A549 (cell line): ENCODE results near the gene GADD45B. TPM values are rescaled to one million over a fixed set of nuclear protein-coding genes. Genes with fewer than 3 reads are reported as not detected.
A peak's percentile ranks its signal among the peaks of the same experiment; 100 is the strongest.
"Not testable (repeated sequence)": the region's sequence is repeated elsewhere in the genome, so short reads cannot be mapped to it uniquely, and the experiment has no call there.

Source experiments
- ATAC-seq, 2 experiments: fragments of 200-7000 bp in 1 of 2; fragments of >200 bp in 1 of 2; cut with Nextera tagmentation in 1 of 2; cut with Tn5 transposase in 1 of 2; 3 replicates each; pipeline versions ENCODE4 v1.8.0 to v1.9.1; 2018 to 2020; ENCODE audit warnings: mild to moderate bottlenecking in 1 of 2, moderate library complexity in 1 of 2
- CTCF ChIA-PET: fragments of 300-600 bp; sonication (Branson Sonifier 250); formaldehyde crosslinking; extraction: SDS; loops from one replicate; lab custom pipeline; 2021; ENCODE audit warnings: antibody characterized with exemption, inconsistent platforms; lab: Yijun Ruan, JAX
- POLR2A ChIA-PET: fragments of 350-600 bp; formaldehyde crosslinking; extraction: SDS; loops from one replicate; lab custom pipeline; 2021; ENCODE audit warnings: antibody characterized with exemption, inconsistent platforms; lab: Yijun Ruan, JAX
- DNase-seq, 2 experiments: peaks; one replicate each; pipeline versions ENCODE4 v3.0.0 to v3.0.0-alpha.2; 2011 to 2016; ENCODE audit warnings: low read depth in 1 of 2, low spot score in 1 of 2
- FAIRE-seq: peaks from 2 replicates; lab custom pipeline; 2011; peaks lifted over from hg19 to GRCh38; lab: Jason Lieb, UNC
- H3K27ac ChIP-seq, 2 experiments: fragments of >200 bp; sonication (Bioruptor Twin); formaldehyde crosslinking; 3 replicates each; pipeline ENCODE4 v1.5.1; 2016 to 2017
- H3K4me1 ChIP-seq: fragments of >200 bp; sonication (Bioruptor Twin); formaldehyde crosslinking; 3 replicates; pipeline ENCODE4 v1.6.1; 2016
- H3K4me2 ChIP-seq: fragments of >200 bp; sonication (Bioruptor Twin); formaldehyde crosslinking; 3 replicates; pipeline ENCODE4 v1.6.1; 2016
- H3K4me3 ChIP-seq: fragments of >200 bp; sonication (Bioruptor Twin); formaldehyde crosslinking; 3 replicates; pipeline ENCODE4 v1.5.1; 2016
- H3K9me3 ChIP-seq: fragments of >200 bp; sonication (Bioruptor Twin); formaldehyde crosslinking; 3 replicates; pipeline ENCODE4 v1.6.1; 2016
- BHLHE40 ChIP-seq: IDR thresholded peaks from 2 replicates; pipeline ENCODE4 v1.6.1; 2012; ENCODE audit warnings: low read depth, low read length, inconsistent platforms
- CBX2 ChIP-seq: fragments of 200-600 bp; sonication (generic); IDR thresholded peaks from 2 replicates; pipeline ENCODE4 v1.6.1; 2016; ENCODE audit warnings: low read depth, mild to moderate bottlenecking, borderline replicate concordance
- CBX8 ChIP-seq: fragments of 200-600 bp; sonication (generic); IDR thresholded peaks from 2 replicates; pipeline ENCODE4 v1.6.1; 2016
- CEBPB ChIP-seq, 2 experiments: fragments of >200 bp in 1 of 2; sonication (Bioruptor Twin) in 1 of 2; formaldehyde crosslinking in 1 of 2; IDR thresholded peaks; 2 replicates each; pipeline ENCODE4 v1.6.1; 2012 to 2016
- EHF ChIP-seq: fragments of 250-450 bp; sonication (Bioruptor Pico); IDR thresholded peaks from 2 replicates; pipeline ENCODE4 v1.5.0; 2020; ENCODE audit warnings: mild to moderate bottlenecking
- EP300 ChIP-seq, 2 experiments: fragments of >200 bp; sonication (Bioruptor Twin); formaldehyde crosslinking; IDR thresholded peaks; 2 replicates in 1 of 2; 3 replicates in 1 of 2; pipeline ENCODE4 v1.6.1; 2016 to 2017
- ESRRA ChIP-seq: fragments of 150-350 bp; IDR thresholded peaks from 2 replicates; pipeline ENCODE4 v1.6.1; 2014; ENCODE audit warnings: mild to moderate bottlenecking, low read length, borderline replicate concordance
- FOSB ChIP-seq: fragments of 250-450 bp; sonication (Bioruptor Pico); IDR thresholded peaks from 2 replicates; pipeline ENCODE4 v1.5.0; 2020; ENCODE audit warnings: mild to moderate bottlenecking, moderate library complexity
- FOSL2 ChIP-seq, 2 experiments: fragments of 450-650 bp in 1 of 2; fragments of >200 bp in 1 of 2; sonication (Bioruptor Twin) in 1 of 2; formaldehyde crosslinking; IDR thresholded peaks; 2 replicates each; pipeline versions ENCODE4 v1.5.0 to v1.6.1; 2016 to 2020; ENCODE audit warnings: mild to moderate bottlenecking in 1 of 2, moderate library complexity in 1 of 2
- HDAC2 ChIP-seq: fragments of 200-600 bp; sonication (generic); IDR thresholded peaks from 2 replicates; pipeline ENCODE4 v1.6.1; 2016
- KDM5A ChIP-seq: fragments of 200-600 bp; sonication (generic); IDR thresholded peaks from 2 replicates; pipeline ENCODE4 v1.6.1; 2016; ENCODE audit warnings: antibody characterized with exemption, mild to moderate bottlenecking
- PHF8 ChIP-seq: fragments of 200-600 bp; sonication (generic); IDR thresholded peaks from 2 replicates; pipeline ENCODE4 v1.6.1; 2016; ENCODE audit warnings: low read depth, mild to moderate bottlenecking, antibody characterized with exemption, moderate library complexity, borderline replicate concordance
- RAD21 ChIP-seq, 2 experiments: fragments of >200 bp in 1 of 2; sonication (Bioruptor Twin) in 1 of 2; formaldehyde crosslinking in 1 of 2; IDR thresholded peaks in 1 of 2; conservative IDR thresholded peaks in 1 of 2; 2 replicates in 1 of 2; 3 replicates in 1 of 2; pipeline ENCODE4 v1.6.1; 2012 to 2018; ENCODE audit warnings: inconsistent platforms in 1 of 2
- RNF2 ChIP-seq: fragments of 200-600 bp; sonication (generic); IDR thresholded peaks from 2 replicates; pipeline ENCODE4 v1.6.1; 2016; ENCODE audit warnings: low read depth, mild to moderate bottlenecking, antibody characterized with exemption, moderate library complexity, borderline replicate concordance
- ZC3H11A ChIP-seq: fragments of 450-650 bp; IDR thresholded peaks from 2 replicates; pipeline ENCODE4 v1.6.1; 2014; ENCODE audit warnings: antibody characterized with exemption, mild to moderate bottlenecking
- ZNF302 ChIP-seq: fragments of 250-450 bp; sonication (Bioruptor Pico); IDR thresholded peaks from 2 replicates; pipeline ENCODE4 v1.9.0; 2021; ENCODE audit warnings: inconsistent platforms, mild to moderate bottlenecking, moderate library complexity
- ZSCAN20 ChIP-seq: fragments of 250-450 bp; sonication (Bioruptor Pico); IDR thresholded peaks from 2 replicates; pipeline ENCODE4 v1.8.0; 2022; ENCODE audit warnings: mild to moderate bottlenecking, moderate library complexity
- WGBS: methylation state at CpG from one replicate; pipeline ENCODE4 v1.1.6; 2017; ENCODE audit errors: missing lambda C conversion rate; 5-methylcytosine and 5-hydroxymethylcytosine counted together
- polyA plus RNA-seq, 4 experiments: library from polyadenylated mRNA; depleted of rRNA in 3 of 4; stranded (reverse); fragments of >200 nt; fragmentation: RNase III in 1 of 4; extraction: RNeasy Plus Mini Kit Qiagen cat#74134 plus additional on column Dnase treatment in 1 of 4; gene quantifications; 2 replicates in 3 of 4; 3 replicates in 1 of 4; pipeline ENCODE4 v1.2.3, GENCODE V29; 2011 to 2017
- TF ChIP-seq, protein P1 (sequence below): IDR thresholded peaks from 2 replicates; pipeline ENCODE4 v1.6.1; 2012
- TF ChIP-seq, protein P2 (sequence below): fragments of >200 bp; sonication (Bioruptor Twin); formaldehyde crosslinking; IDR thresholded peaks from 2 replicates; pipeline ENCODE4 v1.6.1; 2016
- TF ChIP-seq, protein P3 (sequence below): fragments of 250-450 bp; sonication (Bioruptor Pico); IDR thresholded peaks from 2 replicates; pipeline ENCODE4 v1.5.0; 2020; ENCODE audit warnings: low read depth, mild to moderate bottlenecking, moderate library complexity
- TF ChIP-seq, protein P4 (sequence below): fragments of 200-600 bp; sonication (generic); IDR thresholded peaks from 2 replicates; pipeline ENCODE4 v1.6.1; 2016; ENCODE audit warnings: antibody characterized with exemption, mild to moderate bottlenecking, moderate library complexity
- TF ChIP-seq, protein P5 (sequence below): fragments of 150-350 bp; IDR thresholded peaks from 2 replicates; pipeline ENCODE4 v1.6.1; 2014; ENCODE audit warnings: low read depth, mild to moderate bottlenecking, low read length

GADD45B gene
- polyA plus RNA-seq, 2 of the 4 experiments (the other 2 are of a cell fraction) = 39.9 to 72.5 TPM

DNA sequence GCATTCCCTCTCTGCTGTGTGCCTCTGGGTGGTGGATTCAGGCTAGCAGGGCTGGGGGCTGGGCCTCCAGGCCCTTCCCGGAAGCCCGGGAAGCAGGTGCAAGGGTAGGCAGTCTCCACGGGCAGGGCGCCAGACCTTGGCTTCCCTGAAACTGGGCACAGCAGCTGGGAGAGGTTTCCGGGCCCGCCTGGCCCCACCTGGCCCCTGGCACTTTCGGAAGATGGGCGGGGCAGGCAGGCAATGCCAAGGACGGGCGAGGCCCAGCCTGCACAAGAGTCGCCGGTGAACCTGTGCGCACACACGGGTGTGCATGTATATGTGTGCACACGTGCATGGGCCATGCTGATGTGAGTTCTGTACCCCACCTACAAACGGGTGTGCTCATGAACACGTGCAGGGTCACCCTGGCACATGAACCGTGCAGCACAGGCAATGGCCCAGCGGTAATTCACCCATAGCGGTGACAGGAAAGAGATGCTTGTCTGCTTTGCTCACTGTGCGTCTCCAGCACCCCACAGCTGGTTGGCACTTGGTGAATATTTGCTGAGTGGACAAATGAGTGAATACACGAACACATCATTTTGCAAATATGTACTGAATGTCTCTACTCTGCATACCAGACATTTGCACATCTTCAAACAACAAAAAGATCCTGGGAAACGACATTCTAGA lies 15.3 kb downstream of the GADD45B start (continued):
- no peak for TF ChIP-seq FOSL2 (IDR thresholded peaks at IDR 0.05)
- peak; percentile 68; the same call in 1 of the 2 replicates for TF ChIP-seq FOSL2 (CRISPR knock-in tag; IDR thresholded peaks at IDR 0.05)
- TF ChIP-seq KDM5A = no peak
- no peak for TF ChIP-seq ZNF302 (CRISPR knock-in tag)
- TF ChIP-seq RNF2 = no peak
- TF ChIP-seq, protein P1, sequence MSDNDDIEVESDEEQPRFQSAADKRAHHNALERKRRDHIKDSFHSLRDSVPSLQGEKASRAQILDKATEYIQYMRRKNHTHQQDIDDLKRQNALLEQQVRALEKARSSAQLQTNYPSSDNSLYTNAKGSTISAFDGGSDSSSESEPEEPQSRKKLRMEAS = peak; percentile 89
- TF ChIP-seq, protein P2, sequence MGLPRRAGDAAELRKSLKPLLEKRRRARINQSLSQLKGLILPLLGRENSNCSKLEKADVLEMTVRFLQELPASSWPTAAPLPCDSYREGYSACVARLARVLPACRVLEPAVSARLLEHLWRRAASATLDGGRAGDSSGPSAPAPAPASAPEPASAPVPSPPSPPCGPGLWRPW = no peak
- peak; percentile 89 for TF ChIP-seq BHLHE40
- no peak for TF ChIP-seq FOSB (CRISPR knock-in tag)
- no peak for TF ChIP-seq CBX2
- TF ChIP-seq EP300 (IDR thresholded peaks at IDR 0.05) = peak; percentile 30 to 53; a peak in 1 of 5 replicates
- TF ChIP-seq CEBPB (IDR thresholded peaks at IDR 0.05) = peak in 1 of 2 experiments; percentile 12; a peak in 1 of 4 replicates

DNA sequence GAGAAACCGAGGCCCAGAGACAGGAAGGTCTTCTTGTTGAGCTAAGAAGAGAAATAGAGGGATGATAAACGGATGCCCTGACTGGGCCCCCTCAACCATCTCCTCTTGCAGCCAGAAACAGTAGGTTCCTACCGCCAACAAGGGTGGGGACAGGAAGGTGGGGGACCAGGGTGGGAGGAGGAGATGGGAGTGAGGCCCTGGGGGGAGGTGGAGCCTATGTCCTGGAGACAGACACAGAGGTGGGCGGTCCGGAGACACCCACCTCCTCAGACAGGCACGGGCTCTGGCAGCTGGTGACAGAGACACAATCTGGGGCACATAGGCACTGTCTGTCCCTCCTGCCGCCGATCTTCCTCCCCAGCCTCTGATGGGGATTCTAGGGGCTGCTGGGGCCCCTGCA lies 16.9 kb downstream of the GADD45B start:
- H3K9me3 ChIP-seq = no peaks in the 10 kb centered on the region
- ChIA-PET POLR2A (interaction anchor here (7.3 kb wide), 1 partner anchor 17 kb away, joined by 64 read pairs; the partner anchor contains the start of gene GADD45B), CTCF (interaction anchor here (1.0 to 1.4 kb wide), 4 partner anchors 13 to 51 kb away, joined by 3 to 4 read pairs (median 4); partner anchors contain the start of gene GADD45B)
- peaks cover 60% of the 10 kb centered on the region for H3K4me1 ChIP-seq
- no peak for DNase-seq
- peak overlapping the region; percentile 83 to 95; a peak in 4 of 6 replicates for H3K27ac ChIP-seq
- no peak for ATAC-seq
- TF ChIP-seq, protein P3, sequence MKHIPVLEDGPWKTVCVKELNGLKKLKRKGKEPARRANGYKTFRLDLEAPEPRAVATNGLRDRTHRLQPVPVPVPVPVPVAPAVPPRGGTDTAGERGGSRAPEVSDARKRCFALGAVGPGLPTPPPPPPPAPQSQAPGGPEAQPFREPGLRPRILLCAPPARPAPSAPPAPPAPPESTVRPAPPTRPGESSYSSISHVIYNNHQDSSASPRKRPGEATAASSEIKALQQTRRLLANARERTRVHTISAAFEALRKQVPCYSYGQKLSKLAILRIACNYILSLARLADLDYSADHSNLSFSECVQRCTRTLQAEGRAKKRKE (CRISPR knock-in tag) = no peak
- TF ChIP-seq BHLHE40 (no peak), HDAC2 (no peak), ZC3H11A (no peak), ESRRA (no peak), EHF (no peak), ZSCAN20 (CRISPR knock-in tag) (no peak), EP300 (IDR thresholded peaks at IDR 0.05) (no peak), KDM5A (no peak), PHF8 (no peak), CBX8 (no peak), RAD21 (conservative IDR thresholded peaks at IDR 0.05 in 1 of 2, IDR thresholded peaks at IDR 0.05 in 1 of 2) (no peak)
- TF ChIP-seq, protein P4, sequence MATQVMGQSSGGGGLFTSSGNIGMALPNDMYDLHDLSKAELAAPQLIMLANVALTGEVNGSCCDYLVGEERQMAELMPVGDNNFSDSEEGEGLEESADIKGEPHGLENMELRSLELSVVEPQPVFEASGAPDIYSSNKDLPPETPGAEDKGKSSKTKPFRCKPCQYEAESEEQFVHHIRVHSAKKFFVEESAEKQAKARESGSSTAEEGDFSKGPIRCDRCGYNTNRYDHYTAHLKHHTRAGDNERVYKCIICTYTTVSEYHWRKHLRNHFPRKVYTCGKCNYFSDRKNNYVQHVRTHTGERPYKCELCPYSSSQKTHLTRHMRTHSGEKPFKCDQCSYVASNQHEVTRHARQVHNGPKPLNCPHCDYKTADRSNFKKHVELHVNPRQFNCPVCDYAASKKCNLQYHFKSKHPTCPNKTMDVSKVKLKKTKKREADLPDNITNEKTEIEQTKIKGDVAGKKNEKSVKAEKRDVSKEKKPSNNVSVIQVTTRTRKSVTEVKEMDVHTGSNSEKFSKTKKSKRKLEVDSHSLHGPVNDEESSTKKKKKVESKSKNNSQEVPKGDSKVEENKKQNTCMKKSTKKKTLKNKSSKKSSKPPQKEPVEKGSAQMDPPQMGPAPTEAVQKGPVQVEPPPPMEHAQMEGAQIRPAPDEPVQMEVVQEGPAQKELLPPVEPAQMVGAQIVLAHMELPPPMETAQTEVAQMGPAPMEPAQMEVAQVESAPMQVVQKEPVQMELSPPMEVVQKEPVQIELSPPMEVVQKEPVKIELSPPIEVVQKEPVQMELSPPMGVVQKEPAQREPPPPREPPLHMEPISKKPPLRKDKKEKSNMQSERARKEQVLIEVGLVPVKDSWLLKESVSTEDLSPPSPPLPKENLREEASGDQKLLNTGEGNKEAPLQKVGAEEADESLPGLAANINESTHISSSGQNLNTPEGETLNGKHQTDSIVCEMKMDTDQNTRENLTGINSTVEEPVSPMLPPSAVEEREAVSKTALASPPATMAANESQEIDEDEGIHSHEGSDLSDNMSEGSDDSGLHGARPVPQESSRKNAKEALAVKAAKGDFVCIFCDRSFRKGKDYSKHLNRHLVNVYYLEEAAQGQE = no peak
- TF ChIP-seq, protein P5, sequence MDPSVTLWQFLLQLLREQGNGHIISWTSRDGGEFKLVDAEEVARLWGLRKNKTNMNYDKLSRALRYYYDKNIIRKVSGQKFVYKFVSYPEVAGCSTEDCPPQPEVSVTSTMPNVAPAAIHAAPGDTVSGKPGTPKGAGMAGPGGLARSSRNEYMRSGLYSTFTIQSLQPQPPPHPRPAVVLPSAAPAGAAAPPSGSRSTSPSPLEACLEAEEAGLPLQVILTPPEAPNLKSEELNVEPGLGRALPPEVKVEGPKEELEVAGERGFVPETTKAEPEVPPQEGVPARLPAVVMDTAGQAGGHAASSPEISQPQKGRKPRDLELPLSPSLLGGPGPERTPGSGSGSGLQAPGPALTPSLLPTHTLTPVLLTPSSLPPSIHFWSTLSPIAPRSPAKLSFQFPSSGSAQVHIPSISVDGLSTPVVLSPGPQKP = no peak
- no peak for FAIRE-seq
- 84% methylated on average over 7 of the region's 8 CpGs for WGBS
- no peak overlapping the region for H3K4me3 ChIP-seq
- H3K4me2 ChIP-seq = peak overlapping the region; percentile 95; the same call in 1 of the 3 replicates

DNA sequence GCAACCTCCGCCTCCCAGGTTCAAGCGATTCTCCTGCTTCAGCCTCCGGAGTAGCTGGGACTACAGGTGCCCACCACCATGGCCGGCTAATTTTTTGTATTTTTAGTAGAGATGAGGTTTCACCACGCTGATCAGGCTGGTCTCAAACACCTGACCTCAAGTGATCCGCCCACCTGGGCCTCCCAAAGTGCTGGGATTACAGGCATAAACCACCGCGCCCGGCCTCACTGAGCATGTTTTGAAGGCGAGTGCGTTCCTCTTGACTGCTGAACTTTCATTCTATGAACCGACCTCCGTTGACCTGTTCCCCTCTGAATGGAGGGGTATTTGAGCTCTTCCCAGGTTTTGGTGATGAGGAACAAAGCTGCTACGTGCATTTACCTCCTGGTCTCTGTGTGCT lies 17.5 kb downstream of the GADD45B start:
- ATAC-seq, H3K4me3 ChIP-seq, H3K9me3 ChIP-seq, FAIRE-seq: not testable (repeated sequence)
- 69% methylated on average over 14 of the region's 14 CpGs for WGBS
- ChIA-PET POLR2A (interaction anchor here (7.3 kb wide), 1 partner anchor 17 kb away, joined by 64 read pairs; the partner anchor contains the start of gene GADD45B), CTCF (interaction anchor here (1.0 to 1.4 kb wide), 3 partner anchors 14 to 118 kb away, joined by 3 to 4 read pairs (median 3); no protein-coding TSS in a partner anchor)
- peak in 1 of 2 experiments; percentile 38 for DNase-seq
- H3K4me2 ChIP-seq = peak overlapping the region; percentile 95
- peak overlapping the region; percentile 83 to 95; a peak in 5 of 6 replicates for H3K27ac ChIP-seq
- peaks cover 60% of the 10 kb centered on the region for H3K4me1 ChIP-seq
